ENCODE results near the gene NUDT3. TPM values are rescaled to one million over a fixed set of nuclear protein-coding genes. Genes with fewer than 3 reads are reported as not detected.

The NUDT3 gene
- polyA plus RNA-seq, 3 donors: 9.3 to 33.3 (median 10.9) TPM

DNA sequence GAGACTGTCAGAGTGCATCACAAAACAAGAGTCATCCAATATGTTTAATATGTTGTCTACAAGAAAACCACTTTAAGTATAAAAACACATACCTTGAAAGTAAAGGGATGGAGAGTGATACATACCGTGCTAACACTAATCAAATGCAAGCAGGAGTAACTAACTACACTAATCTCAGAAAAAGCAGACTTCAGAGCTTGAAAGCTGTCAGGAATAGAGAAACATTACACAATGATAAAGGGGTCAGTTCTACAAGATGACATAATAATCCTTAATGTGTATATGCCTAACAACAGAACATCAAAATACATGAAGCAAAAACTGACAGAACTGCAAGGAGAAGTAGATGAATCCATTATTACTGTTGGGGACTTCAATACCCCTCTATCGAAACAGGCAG is 84.0 kb downstream of the NUDT3 start:
- H3K4me3 ChIP-seq (replicated peaks in 1 of 3; ENCODE audit: low read depth in 2 of 3, low read length in 3 of 3): no peak overlapping the region
- H3K27ac ChIP-seq (ENCODE audit: low read depth in 1 of 2, low read length in 2 of 2): peak overlapping the region in 1 of 2 donors; percentile 1
- H3K27ac Mint-ChIP-seq: peak overlapping the region in 3 of 7 donors; percentile 28 to 62 (median 36)
- no peaks in the 10 kb centered on the region for H3K9me3 ChIP-seq (replicated peaks in 1 of 2; ENCODE audit: control insufficient read depth in 1 of 2, insufficient read depth in 1 of 2, low read length in 2 of 2)
- no peaks in the 10 kb centered on the region for H3K9me3 Mint-ChIP-seq
- no peak overlapping the region for H3K4me2 ChIP-seq (replicated peaks; ENCODE audit: extremely low read depth, low read length, poor library complexity, severe bottlenecking)
- TF ChIP-seq, protein P1, sequence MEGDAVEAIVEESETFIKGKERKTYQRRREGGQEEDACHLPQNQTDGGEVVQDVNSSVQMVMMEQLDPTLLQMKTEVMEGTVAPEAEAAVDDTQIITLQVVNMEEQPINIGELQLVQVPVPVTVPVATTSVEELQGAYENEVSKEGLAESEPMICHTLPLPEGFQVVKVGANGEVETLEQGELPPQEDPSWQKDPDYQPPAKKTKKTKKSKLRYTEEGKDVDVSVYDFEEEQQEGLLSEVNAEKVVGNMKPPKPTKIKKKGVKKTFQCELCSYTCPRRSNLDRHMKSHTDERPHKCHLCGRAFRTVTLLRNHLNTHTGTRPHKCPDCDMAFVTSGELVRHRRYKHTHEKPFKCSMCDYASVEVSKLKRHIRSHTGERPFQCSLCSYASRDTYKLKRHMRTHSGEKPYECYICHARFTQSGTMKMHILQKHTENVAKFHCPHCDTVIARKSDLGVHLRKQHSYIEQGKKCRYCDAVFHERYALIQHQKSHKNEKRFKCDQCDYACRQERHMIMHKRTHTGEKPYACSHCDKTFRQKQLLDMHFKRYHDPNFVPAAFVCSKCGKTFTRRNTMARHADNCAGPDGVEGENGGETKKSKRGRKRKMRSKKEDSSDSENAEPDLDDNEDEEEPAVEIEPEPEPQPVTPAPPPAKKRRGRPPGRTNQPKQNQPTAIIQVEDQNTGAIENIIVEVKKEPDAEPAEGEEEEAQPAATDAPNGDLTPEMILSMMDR (IDR thresholded peaks at IDR 0.05): no peak
- no peak overlapping the region for H3K4me3 Mint-ChIP-seq
- H3K4me1 Mint-ChIP-seq: peaks cover 36% of the 10 kb centered on the region
- intact Hi-C loops (cut with micrococcal nuclease): loop anchor here in 1 of 2 donors (10.0 kb wide), 1 partner anchor 54 kb away; no protein-coding TSS in a partner anchor
- peaks cover 5 to 23% of the 10 kb centered on the region in 2 donors for H3K36me3 Mint-ChIP-seq
- H3K36me3 ChIP-seq (replicated peaks in 1 of 2; ENCODE audit: control insufficient read depth in 1 of 2, insufficient read depth in 2 of 2, low read length in 2 of 2): peaks cover 3 to 8% of the 10 kb centered on the region in 2 donors
- H4K20me1 ChIP-seq (ENCODE audit: insufficient read depth, low read length): peaks cover 55% of the 10 kb centered on the region
- WGBS (ENCODE audit: insufficient coverage): 100% methylated on average over 1 of the region's 2 CpGs
- no peak overlapping the region for H3K9ac ChIP-seq (ENCODE audit: insufficient read depth, low read length, poor library complexity, severe bottlenecking)
- no peaks in the 10 kb centered on the region for H3K27me3 ChIP-seq (ENCODE audit: control insufficient read depth in 2 of 2, insufficient read depth in 2 of 2, low read length in 2 of 2)
- DNase-seq: no peak
- no peak overlapping the region for H2AFZ ChIP-seq (ENCODE audit: insufficient read depth, low read depth, low read length, poor library complexity, severe bottlenecking)
- H3K79me2 ChIP-seq (ENCODE audit: insufficient read depth, low read length): peaks cover 100% of the 10 kb centered on the region
- H3K4me1 ChIP-seq (ENCODE audit: control insufficient read depth in 1 of 2, insufficient read depth in 2 of 2, low read length in 2 of 2): peaks cover 8 to 17% of the 10 kb centered on the region in 2 donors
- no peaks in the 10 kb centered on the region for H3K27me3 Mint-ChIP-seq (ENCODE audit: low read depth in 3 of 3)

DNA sequence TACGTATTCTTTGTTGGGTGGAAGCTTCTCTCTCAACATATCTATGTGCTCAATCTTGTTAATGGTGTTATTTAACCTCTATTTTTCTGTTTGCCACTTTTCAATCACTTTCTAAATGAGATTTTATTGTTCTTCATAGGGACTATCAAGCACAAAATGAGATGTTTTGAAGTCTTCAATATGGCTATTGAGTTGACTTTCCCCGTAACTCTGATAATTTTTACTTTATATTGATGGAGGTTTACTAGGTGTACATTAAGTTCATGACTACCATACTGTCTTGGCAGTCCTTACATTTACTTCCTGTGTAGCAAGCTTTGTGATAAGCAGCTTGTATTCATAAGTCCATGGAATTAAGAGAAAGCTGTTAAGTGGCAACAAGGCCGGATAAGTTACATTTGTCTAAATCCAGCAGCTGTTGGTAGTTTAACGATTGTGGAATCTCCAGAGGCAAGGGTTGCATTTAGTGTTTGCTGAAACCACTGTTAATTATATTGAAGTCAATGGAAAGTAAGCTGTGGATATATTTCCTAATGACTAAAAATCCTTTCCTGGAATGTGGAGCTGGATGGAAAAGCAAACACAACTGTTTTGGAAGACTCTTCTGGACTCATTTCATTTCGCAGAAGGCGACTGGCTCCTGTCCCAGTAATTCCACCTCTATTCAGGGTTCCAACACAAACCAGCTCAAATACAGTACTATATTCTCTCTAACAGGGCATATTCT is 86.3 kb downstream of the NUDT3 start:
- H4K20me1 ChIP-seq (ENCODE audit: insufficient read depth, low read length): peaks cover 55% of the 10 kb centered on the region
- peak overlapping the region in 1 of 7 donors; percentile 10 for H3K27ac Mint-ChIP-seq
- no peaks in the 10 kb centered on the region for H3K9me3 ChIP-seq (replicated peaks in 1 of 2; ENCODE audit: control insufficient read depth in 1 of 2, insufficient read depth in 1 of 2, low read length in 2 of 2)
- no peaks in the 10 kb centered on the region for H3K9me3 Mint-ChIP-seq
- no peaks in the 10 kb centered on the region for H3K27me3 Mint-ChIP-seq (ENCODE audit: low read depth in 3 of 3)
- intact Hi-C loops (cut with micrococcal nuclease): loop anchor here in 1 of 2 donors (10.0 kb wide), 1 partner anchor 51 kb away; no protein-coding TSS in a partner anchor
- no peak overlapping the region for H3K4me3 ChIP-seq (replicated peaks in 1 of 3; ENCODE audit: low read depth in 2 of 3, low read length in 3 of 3)
- H3K79me2 ChIP-seq (ENCODE audit: insufficient read depth, low read length): peaks cover 98% of the 10 kb centered on the region
- DNase-seq: no peak
- no peak overlapping the region for H3K9ac ChIP-seq (ENCODE audit: insufficient read depth, low read length, poor library complexity, severe bottlenecking)
- no peaks in the 10 kb centered on the region for H3K27me3 ChIP-seq (ENCODE audit: control insufficient read depth in 2 of 2, insufficient read depth in 2 of 2, low read length in 2 of 2)
- peaks cover 3 to 18% of the 10 kb centered on the region in 2 donors for H3K36me3 Mint-ChIP-seq
- peaks cover 12 to 19% of the 10 kb centered on the region in 2 donors for H3K4me1 ChIP-seq (ENCODE audit: control insufficient read depth in 1 of 2, insufficient read depth in 2 of 2, low read length in 2 of 2)
- peak overlapping the region in 1 of 2 donors; percentile 9 for H3K27ac ChIP-seq (ENCODE audit: low read depth in 1 of 2, low read length in 2 of 2)
- WGBS (ENCODE audit: insufficient coverage): 100% methylated on average over 1 of the region's 6 CpGs
- peaks cover 36% of the 10 kb centered on the region for H3K4me1 Mint-ChIP-seq
- H3K4me2 ChIP-seq (replicated peaks; ENCODE audit: extremely low read depth, low read length, poor library complexity, severe bottlenecking): no peak overlapping the region
- H2AFZ ChIP-seq (ENCODE audit: insufficient read depth, low read depth, low read length, poor library complexity, severe bottlenecking): no peak overlapping the region
- no peak overlapping the region for H3K4me3 Mint-ChIP-seq
- TF ChIP-seq, protein P1 (IDR thresholded peaks at IDR 0.05): no peak
- H3K36me3 ChIP-seq (replicated peaks in 1 of 2; ENCODE audit: control insufficient read depth in 1 of 2, insufficient read depth in 2 of 2, low read length in 2 of 2): no peaks in the 10 kb centered on the region
